Stimulated activated CD4-positive, alpha-beta T cell treated with anti-CD3 and anti-CD28 coated beads, Interleukin-1b, Interleukin-23, amount 100 ng/mL, for 1 hour (primary cell): Measurements from ENCODE around the gene RUNX3.

Experiments used
- DNase-seq, 2 donors: peaks; one replicate each; pipeline ENCODE4 v3.0.0-alpha.2; 2020; ENCODE audit warnings: low read depth in 2 of 2

Gene RUNX3

GRCh38 chr1:24929398-24930259 lies 447 bp downstream of the RUNX3 start:
- DNase-seq: no peak

- no peak for DNase-seq
Measured at GRCh38 chr1:24928689-24929397, 1.2 kb downstream of the RUNX3 start.

- no peak for DNase-seq
Measured at GRCh38 chr1:24927988-24928688, 1.9 kb downstream of the RUNX3 start.

GRCh38 chr1:24927473-24927872 lies 2.6 kb downstream of the RUNX3 start:
- DNase-seq: no peak

GRCh38 chr1:24926563-24927249 lies 3.4 kb downstream of the RUNX3 start:
- DNase-seq: no peak

- DNase-seq: no peak
Measured at GRCh38 chr1:24925963-24926362, 4.1 kb downstream of the RUNX3 start.

- peak; percentile 63 to 68 for DNase-seq
Measured at GRCh38 chr1:24925082-24925779, 4.8 kb downstream of the RUNX3 start.

- DNase-seq: no peak
Measured at GRCh38 chr1:24923485-24924113, 6.5 kb downstream of the RUNX3 start.

- DNase-seq: no peak
Measured at GRCh38 chr1:24921938-24922662, 8.0 kb downstream of the RUNX3 start.

GRCh38 chr1:24921412-24921811 lies 8.7 kb downstream of the RUNX3 start:
- DNase-seq: no peak

- DNase-seq: no peak
Measured at GRCh38 chr1:24920533-24920925, 9.5 kb downstream of the RUNX3 start.

GRCh38 chr1:24919791-24920532 lies 10.1 kb downstream of the RUNX3 start:
- DNase-seq: no peak

- DNase-seq: no peak
Measured at GRCh38 chr1:24918995-24919605, 11.0 kb downstream of the RUNX3 start.

- no peak for DNase-seq
Measured at GRCh38 chr1:24918370-24918769, 11.7 kb downstream of the RUNX3 start.

GRCh38 chr1:24917327-24918074 lies 12.6 kb downstream of the RUNX3 start:
- no peak for DNase-seq

GRCh38 chr1:24915816-24916602 lies 14.1 kb downstream of the RUNX3 start:
- no peak for DNase-seq
